GM12874 (cell line): ENCODE measurements around the gene ATG4A.

ENCODE experiments used
- TF ChIP-seq, protein P1 (sequence below): IDR thresholded peaks from 2 replicates; pipeline ENCODE4 v1.5.1; 2011; ENCODE audit warnings: low read depth, mild to moderate bottlenecking, control low read depth, low read length, moderate library complexity; ENCODE audit not compliant: insufficient read depth

ATG4A gene

DNA sequence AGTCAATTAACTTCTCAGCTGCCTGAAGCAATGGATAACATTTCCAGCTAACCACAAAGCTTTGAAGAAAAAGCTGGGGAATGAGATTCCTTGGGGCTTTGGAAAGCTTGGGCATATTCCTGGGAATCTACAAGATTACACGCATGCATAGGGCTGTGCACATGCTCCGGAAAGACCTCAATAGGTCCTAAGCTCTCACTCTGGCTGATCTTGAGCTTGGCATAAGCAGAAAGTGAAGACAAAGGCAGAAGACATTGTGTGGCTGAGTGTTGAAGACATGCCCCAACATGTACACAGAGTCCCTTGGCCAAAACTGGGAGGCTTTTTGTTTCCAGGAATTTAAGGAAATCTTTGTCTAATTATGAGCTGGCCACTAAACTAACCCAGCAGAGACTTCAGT is 31.2 kb downstream of the ATG4A start:
- TF ChIP-seq, protein P1, sequence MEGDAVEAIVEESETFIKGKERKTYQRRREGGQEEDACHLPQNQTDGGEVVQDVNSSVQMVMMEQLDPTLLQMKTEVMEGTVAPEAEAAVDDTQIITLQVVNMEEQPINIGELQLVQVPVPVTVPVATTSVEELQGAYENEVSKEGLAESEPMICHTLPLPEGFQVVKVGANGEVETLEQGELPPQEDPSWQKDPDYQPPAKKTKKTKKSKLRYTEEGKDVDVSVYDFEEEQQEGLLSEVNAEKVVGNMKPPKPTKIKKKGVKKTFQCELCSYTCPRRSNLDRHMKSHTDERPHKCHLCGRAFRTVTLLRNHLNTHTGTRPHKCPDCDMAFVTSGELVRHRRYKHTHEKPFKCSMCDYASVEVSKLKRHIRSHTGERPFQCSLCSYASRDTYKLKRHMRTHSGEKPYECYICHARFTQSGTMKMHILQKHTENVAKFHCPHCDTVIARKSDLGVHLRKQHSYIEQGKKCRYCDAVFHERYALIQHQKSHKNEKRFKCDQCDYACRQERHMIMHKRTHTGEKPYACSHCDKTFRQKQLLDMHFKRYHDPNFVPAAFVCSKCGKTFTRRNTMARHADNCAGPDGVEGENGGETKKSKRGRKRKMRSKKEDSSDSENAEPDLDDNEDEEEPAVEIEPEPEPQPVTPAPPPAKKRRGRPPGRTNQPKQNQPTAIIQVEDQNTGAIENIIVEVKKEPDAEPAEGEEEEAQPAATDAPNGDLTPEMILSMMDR = no peak

DNA sequence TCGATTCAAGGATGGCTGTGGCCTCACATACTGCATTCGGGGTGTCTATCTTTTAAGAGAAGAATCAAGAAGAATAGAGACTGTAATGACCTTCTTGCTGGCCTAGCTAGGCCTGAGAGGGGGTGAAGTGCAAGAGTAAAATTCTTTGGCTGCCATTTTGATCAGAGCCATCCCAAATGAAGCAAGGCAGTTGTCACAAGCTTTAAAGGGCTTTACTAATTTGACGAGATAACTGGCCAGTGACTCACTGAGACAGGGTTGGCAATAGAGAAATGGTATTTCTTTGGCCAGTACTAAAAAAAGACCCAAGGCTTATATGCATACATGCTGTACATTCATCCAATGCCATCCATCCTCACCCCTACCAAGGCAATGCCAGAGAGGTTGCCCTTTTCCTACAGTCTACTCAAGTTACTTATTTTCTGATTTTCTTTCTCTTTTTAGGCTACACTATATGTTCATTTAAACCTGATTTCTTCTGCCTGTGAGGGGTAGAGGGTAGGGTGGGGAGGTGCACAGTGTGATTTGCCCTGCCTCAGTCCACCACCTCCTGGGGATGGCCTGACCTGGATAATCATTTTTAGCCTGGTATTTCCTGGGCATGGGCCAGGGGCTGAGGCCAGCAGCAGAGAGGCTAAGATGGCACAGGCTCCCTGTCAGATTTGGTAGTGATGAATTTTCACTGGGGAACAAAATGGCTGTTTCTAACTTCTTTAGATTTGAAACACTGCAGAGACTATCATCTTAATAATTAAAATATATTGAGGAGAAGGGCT is 32.2 kb downstream of the ATG4A start:
- TF ChIP-seq, protein P1 = no peak

DNA sequence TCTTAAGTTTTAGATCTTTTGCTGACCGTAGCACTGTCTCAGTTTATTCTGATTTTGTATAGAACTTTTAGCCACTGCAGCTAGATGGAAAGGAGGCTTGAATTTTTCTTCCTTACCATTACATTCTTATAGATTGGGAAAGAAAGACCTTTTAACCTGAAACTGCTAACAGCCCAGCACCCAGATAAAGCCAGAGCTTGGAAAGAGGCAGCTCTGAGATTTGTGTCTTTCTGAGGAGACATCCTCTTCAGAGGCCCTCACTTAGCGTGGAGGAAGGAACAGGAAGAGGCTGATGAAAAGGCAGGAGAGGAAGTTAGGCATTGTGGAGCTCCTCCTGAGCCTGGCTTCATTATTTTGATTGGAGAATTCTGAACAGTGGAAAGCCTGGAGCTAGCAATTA is 35.1 kb downstream of the ATG4A start:
- TF ChIP-seq, protein P1 = no peak

DNA sequence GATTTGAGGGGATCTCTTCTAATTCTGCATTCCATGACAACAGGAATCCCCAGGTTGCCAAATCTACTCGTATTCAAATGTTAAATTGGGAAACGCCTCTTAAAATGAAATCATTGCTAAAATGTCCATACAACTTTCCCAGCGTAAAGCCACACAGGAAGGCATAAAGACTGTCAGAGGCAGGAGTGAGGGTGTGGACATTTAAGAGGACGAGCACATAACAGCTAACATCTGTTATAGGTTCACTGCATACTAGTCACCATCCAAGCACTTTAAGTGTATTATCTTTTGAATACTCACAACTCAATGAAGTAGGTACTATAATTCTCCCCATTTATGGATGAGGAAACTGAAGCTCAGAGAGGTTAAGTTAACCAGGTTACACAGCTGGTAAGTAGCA is 35.6 kb downstream of the ATG4A start:
- TF ChIP-seq, protein P1 = no peak

DNA sequence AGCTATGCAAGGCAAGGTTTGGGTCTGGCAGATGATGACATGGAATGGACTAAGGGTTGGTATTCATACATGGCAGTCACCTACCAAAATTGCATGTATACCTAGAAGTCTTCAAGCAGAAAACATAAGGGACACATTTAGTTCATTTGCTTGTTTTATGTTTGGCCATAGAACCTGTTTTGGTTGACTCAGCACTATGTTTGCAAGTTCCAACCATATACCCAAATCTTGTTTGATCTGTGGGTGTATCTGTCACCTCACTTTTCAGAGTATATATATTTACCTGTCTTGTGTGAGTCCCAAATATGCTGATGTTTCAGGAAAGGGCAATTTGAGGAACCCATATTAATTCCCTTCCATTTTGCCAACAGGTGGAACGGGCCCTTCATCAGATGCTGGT is 39.3 kb downstream of the ATG4A start:
- TF ChIP-seq, protein P1 = no peak

DNA sequence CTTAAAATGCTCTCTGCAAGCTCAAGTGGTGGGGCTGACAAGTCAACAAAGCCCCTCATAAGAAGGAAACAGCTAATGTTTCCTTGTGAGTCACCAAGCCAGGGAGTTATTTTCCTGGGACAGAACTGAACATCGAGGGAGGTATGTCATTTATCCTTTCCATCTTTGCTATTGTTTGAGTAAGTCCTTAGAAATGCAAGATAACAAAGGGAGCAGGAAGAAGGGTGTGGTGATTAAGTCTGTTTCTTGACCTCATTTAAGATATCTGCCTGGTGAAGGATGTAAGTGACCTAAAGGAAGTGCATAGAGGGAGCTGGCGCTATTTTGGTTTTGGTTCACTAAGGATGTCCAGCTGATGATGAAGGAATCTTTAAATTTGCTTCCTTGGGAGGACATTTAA is 39.9 kb downstream of the ATG4A start:
- TF ChIP-seq, protein P1 = no peak

DNA sequence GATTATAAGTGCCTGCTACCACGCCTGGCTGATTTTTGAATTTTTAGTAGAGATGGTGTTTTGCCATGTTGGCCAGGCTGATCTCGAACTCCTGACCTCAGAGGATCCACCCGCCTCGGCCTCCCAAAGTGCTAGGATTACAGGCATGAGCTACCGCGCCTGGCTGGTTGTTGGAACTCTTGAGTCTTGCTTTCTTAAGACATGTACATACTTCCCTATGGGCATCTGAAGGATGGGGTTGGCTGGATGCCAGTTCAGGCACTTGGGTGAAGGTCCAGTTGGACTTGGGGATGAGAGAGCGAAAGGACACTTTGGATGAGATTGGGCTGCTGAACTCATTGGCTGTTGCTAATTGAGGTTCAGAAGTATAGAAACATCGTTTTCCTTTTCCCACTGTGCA is 40.5 kb downstream of the ATG4A start:
- TF ChIP-seq, protein P1 = no peak
